ENCODE results near the gene PCK2. TPM values are rescaled to one million over a fixed set of nuclear protein-coding genes. Genes with fewer than 3 reads are reported as not detected.

Gene PCK2
- total and polyA plus RNA-seq, 2 donors (not counting 3 experiments of a cell fraction or from before 2014, with no cell fraction given), result 23.5 to 24.5 TPM

DNA sequence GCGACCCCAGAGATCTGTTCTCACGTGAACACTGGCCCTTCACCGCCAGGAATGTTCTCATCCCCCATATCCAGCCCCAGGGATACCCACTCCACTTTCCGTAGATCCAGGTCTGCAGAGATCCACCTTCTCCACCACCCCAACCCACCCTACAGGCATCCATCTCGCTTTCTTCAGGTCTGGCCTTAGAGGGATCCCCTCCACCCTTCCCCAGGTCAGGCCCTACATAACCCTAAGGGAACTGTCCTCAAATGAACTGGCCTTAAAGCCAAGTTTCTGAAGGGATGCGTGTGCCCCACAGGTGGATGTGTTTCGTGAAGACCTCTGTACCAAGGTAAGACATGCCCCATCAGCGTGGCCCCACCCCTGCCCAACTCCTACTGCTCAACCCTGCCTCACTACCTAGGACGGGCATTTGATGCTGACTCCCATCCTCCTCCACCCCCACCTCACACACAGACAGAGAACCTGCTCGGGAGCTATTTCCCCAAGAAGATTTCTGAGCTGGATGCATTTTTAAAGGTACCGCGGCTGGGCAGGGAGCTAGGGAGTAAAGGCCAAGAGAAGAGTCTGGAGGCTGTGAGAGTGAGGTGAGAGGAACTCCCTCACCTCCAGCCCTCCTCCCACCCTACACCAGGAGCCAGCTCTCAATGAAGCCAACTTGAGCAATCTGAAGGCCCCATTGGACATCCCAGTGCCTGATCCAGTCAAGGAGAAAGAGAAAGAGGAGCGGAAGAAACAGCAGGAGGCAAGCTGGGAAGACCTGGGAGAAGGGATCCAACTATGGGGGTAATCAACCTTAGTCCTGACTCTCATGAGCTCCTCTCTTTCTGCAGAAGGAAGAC, 42.8 kb downstream of the PCK2 start:
- dilution Hi-C loops (cut with MboI; ENCODE audit: extremely low pct_ligation_motif_present, low sequenced_read_pairs), result no loop called here
- peaks cover 6 to 19% of the 10 kb centered on the region in 2 experiments for H3K36me3 ChIP-seq (ENCODE audit: control insufficient read depth in 2 of 2, extremely low read depth in 1 of 2, insufficient read depth in 2 of 2, low read length in 2 of 2)
- no TSS peak for BruUV-seq (replicated peaks)
- no peaks in the 10 kb centered on the region for H3K27me3 ChIP-seq (ENCODE audit: control insufficient read depth in 2 of 2, insufficient read depth in 2 of 2, low read length in 2 of 2)
- no peak for FAIRE-seq
- H3K4me1 ChIP-seq (ENCODE audit: control insufficient read depth, extremely low read depth, insufficient read depth, low read length), result peaks cover 15% of the 10 kb centered on the region
- TF ChIP-seq POLR2A (IDR thresholded peaks at IDR 0.05; ENCODE audit: low read depth, low read length), result no peak
- TF ChIP-seq JUN (IDR thresholded peaks at IDR 0.05; ENCODE audit: borderline replicate concordance, insufficient read depth, insufficient read length, low read depth), result no peak
- TF ChIP-seq, protein P1, sequence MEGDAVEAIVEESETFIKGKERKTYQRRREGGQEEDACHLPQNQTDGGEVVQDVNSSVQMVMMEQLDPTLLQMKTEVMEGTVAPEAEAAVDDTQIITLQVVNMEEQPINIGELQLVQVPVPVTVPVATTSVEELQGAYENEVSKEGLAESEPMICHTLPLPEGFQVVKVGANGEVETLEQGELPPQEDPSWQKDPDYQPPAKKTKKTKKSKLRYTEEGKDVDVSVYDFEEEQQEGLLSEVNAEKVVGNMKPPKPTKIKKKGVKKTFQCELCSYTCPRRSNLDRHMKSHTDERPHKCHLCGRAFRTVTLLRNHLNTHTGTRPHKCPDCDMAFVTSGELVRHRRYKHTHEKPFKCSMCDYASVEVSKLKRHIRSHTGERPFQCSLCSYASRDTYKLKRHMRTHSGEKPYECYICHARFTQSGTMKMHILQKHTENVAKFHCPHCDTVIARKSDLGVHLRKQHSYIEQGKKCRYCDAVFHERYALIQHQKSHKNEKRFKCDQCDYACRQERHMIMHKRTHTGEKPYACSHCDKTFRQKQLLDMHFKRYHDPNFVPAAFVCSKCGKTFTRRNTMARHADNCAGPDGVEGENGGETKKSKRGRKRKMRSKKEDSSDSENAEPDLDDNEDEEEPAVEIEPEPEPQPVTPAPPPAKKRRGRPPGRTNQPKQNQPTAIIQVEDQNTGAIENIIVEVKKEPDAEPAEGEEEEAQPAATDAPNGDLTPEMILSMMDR (IDR thresholded peaks at IDR 0.05; ENCODE audit: extremely low read depth in 1 of 2, insufficient read depth in 1 of 2, low read depth in 1 of 2, low read length in 2 of 2), result no peak
- TF ChIP-seq POLR2AphosphoS5 (IDR thresholded peaks at IDR 0.05; ENCODE audit: insufficient read depth, low read depth, low read length), result no peak
- TF ChIP-seq, protein P2, sequence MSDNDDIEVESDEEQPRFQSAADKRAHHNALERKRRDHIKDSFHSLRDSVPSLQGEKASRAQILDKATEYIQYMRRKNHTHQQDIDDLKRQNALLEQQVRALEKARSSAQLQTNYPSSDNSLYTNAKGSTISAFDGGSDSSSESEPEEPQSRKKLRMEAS (IDR thresholded peaks at IDR 0.05; ENCODE audit: insufficient read depth, insufficient read length), result no peak
- TF ChIP-seq GATA2 (IDR thresholded peaks at IDR 0.05; ENCODE audit: insufficient read depth, insufficient read length, low read depth, low read length), result no peak
- TF ChIP-seq MYC (IDR thresholded peaks at IDR 0.05; ENCODE audit: low read depth, low read length), result no peak
- no peak for TF ChIP-seq FOS (IDR thresholded peaks at IDR 0.05; ENCODE audit: borderline replicate concordance, insufficient read depth, low read length)
- no peak for TF ChIP-seq EZH2 (IDR thresholded peaks at IDR 0.05; ENCODE audit: borderline replicate concordance, low read depth, low read length, severe bottlenecking)
- intact Hi-C loops (cut with micrococcal nuclease), result loop anchor here (1.0 kb wide), 3 partner anchors 10 to 42 kb away; partner anchors contain the start of genes DCAF11, NRL and RNF31
- ChIA-PET CTCF (interaction anchor here (0.7 to 2.6 kb wide), 6 partner anchors 9 to 79 kb away, joined by 3 to 15 read pairs (median 10); partner anchors contain the start of genes DCAF11, IRF9, NRL and PSME2), POLR2A (interaction anchor here (0.7 to 1.2 kb wide), 3 partner anchors 10 to 22 kb away, joined by 3 to 10 read pairs (median 4); partner anchors contain the start of genes DCAF11, NRL, PSME2 and RNF31)
- no peaks in the 10 kb centered on the region for H4K20me1 ChIP-seq (replicated peaks; ENCODE audit: control insufficient read depth, extremely low read depth, insufficient read depth, low read length)
- DNase-seq (ENCODE audit: low read depth, low spot score), result no peak
- peak overlapping the region; percentile 63 for H3K4me2 ChIP-seq (ENCODE audit: insufficient read depth, low read length)
- no peaks in the 10 kb centered on the region for H3K9me3 ChIP-seq (replicated peaks; ENCODE audit: control insufficient read depth, insufficient read depth, low read length)
- H3K79me2 ChIP-seq (ENCODE audit: control insufficient read depth, insufficient read depth, low read length), result peaks cover 21% of the 10 kb centered on the region
- peak overlapping the region; percentile 79 for H3K9ac ChIP-seq (replicated peaks; ENCODE audit: extremely low read depth, insufficient read depth, low read length)
- H3K9me1 ChIP-seq (replicated peaks; ENCODE audit: control insufficient read depth, extremely low read depth, insufficient read depth, low read length), result no peaks in the 10 kb centered on the region
- no peak overlapping the region for H3K27ac ChIP-seq (ENCODE audit: insufficient read depth, low read depth, low read length)
- H3K4me3 ChIP-seq (replicated peaks in 1 of 3; ENCODE audit: insufficient read depth in 1 of 3, low read depth in 1 of 3, low read length in 3 of 3), result peak overlapping the region; percentile 56 to 93 (median 90)
- no peak overlapping the region for H2AFZ ChIP-seq (ENCODE audit: low read depth, low read length)
